GM12878 (cell line): ENCODE data around the gene CDC42SE2. TPM values are rescaled to one million over a fixed set of nuclear protein-coding genes. Genes with fewer than 3 reads are reported as not detected.

Source experiments
- CHD4 ChIP-seq: fragments of 200-600 bp; sonication (generic); IDR thresholded peaks from 2 replicates; pipeline ENCODE4 v1.6.1; 2016; ENCODE audit warnings: mild to moderate bottlenecking
- CUX1 ChIP-seq: IDR thresholded peaks from 2 replicates; pipeline ENCODE4 v1.6.1; 2012; ENCODE audit warnings: improper control_type of control experiment, low read depth, low read length; ENCODE audit not compliant: insufficient replicate concordance
- E2F4 ChIP-seq: IDR thresholded peaks from 2 replicates; pipeline ENCODE4 v1.6.1; 2012; ENCODE audit warnings: low read depth, low read length, improper control_type of control experiment
- EED ChIP-seq: sonication (generic); IDR thresholded peaks from 2 replicates; pipeline ENCODE4 v1.6.1; 2016; ENCODE audit warnings: antibody characterized with exemption, low read depth
- ETV6 ChIP-seq, 2 experiments: fragments of 450-650 bp in 1 of 2; IDR thresholded peaks in 1 of 2; conservative IDR thresholded peaks in 1 of 2; 2 replicates each; pipeline ENCODE4 v1.6.1; 2014; ENCODE audit warnings: antibody characterized with exemption in 1 of 2, borderline replicate concordance in 1 of 2, low read depth in 1 of 2, mild to moderate bottlenecking in 1 of 2, moderate library complexity in 1 of 2
- FOXM1 ChIP-seq: IDR thresholded peaks from 2 replicates; pipeline ENCODE4 v1.6.1; 2012; ENCODE audit warnings: low read depth, mild to moderate bottlenecking, inconsistent platforms, low read length, moderate library complexity
- HCFC1 ChIP-seq: fragments of 150-350 bp; IDR thresholded peaks from 2 replicates; pipeline ENCODE4 v1.6.1; 2014; ENCODE audit warnings: low read length
- HDAC6 ChIP-seq: fragments of 200-600 bp; sonication (generic); IDR thresholded peaks from one replicate; pipeline ENCODE4 v1.8.0; 2017; ENCODE audit warnings: antibody characterized with exemption; ENCODE audit not compliant: unreplicated experiment
- IRF3 ChIP-seq: fragments of 450-650 bp; IDR thresholded peaks from 2 replicates; pipeline ENCODE4 v1.6.1; 2014; ENCODE audit warnings: mild to moderate bottlenecking
- JUNB ChIP-seq: IDR thresholded peaks from 2 replicates; pipeline ENCODE4 v1.6.1; 2016; ENCODE audit warnings: antibody characterized with exemption, mild to moderate bottlenecking
- SMAD1 ChIP-seq: fragments of 450-650 bp; IDR thresholded peaks from 2 replicates; pipeline ENCODE4 v1.6.1; 2018; ENCODE audit warnings: mild to moderate bottlenecking, low read depth; ENCODE audit not compliant: partially characterized antibody
- SPI1 ChIP-seq: IDR thresholded peaks from 2 replicates; pipeline ENCODE4 v1.6.1; 2011; ENCODE audit warnings: low read depth, mild to moderate bottlenecking, low read length, moderate library complexity, borderline replicate concordance; ENCODE audit not compliant: insufficient read depth
- TARDBP ChIP-seq: IDR thresholded peaks from 2 replicates; pipeline ENCODE4 v1.6.1; 2016; ENCODE audit warnings: borderline replicate concordance
- TCF3 ChIP-seq: IDR thresholded peaks from 2 replicates; pipeline ENCODE4 v1.6.1; 2012; ENCODE audit warnings: low read depth, mild to moderate bottlenecking, low read length, borderline replicate concordance; ENCODE audit not compliant: insufficient read depth
- YY1 ChIP-seq: IDR thresholded peaks from 2 replicates; pipeline ENCODE4 v1.6.1; 2011; ENCODE audit warnings: low read depth, mild to moderate bottlenecking, low read length
- ZNF687 ChIP-seq: fragments of 450-650 bp; IDR thresholded peaks from 2 replicates; pipeline ENCODE4 v1.6.1; 2017; ENCODE audit warnings: mild to moderate bottlenecking, moderate library complexity
- ZSCAN29 ChIP-seq: fragments of 450-650 bp; IDR thresholded peaks from 2 replicates; pipeline ENCODE4 v1.6.1; 2017; ENCODE audit warnings: mild to moderate bottlenecking, moderate library complexity
- polyA plus RNA-seq, 11 experiments: library from polyadenylated mRNA; depleted of rRNA in 4 of 11; unstranded in 6 of 11; stranded (reverse) in 5 of 11; fragments of >200 nt; fragmentation: Nextera tagmentation in 4 of 11; fragmentation: Illumina TruSeq in 1 of 11; extraction: Ambion mirVana in 4 of 11; extraction: Trizol in 1 of 11; gene quantifications; 1 replicate in 1 of 11; 2 replicates in 10 of 11; pipeline versions ENCODE4 v1.2.1 to v1.2.3, GENCODE V29; 2011 to 2016; ENCODE audit warnings: inconsistent platforms in 2 of 11, missing spikeins in 2 of 11, low read depth in 1 of 11
- total RNA-seq, 4 experiments: library from RNA; depleted of rRNA in 3 of 4; stranded (reverse); fragments of >200 nt in 3 of 4; fragmentation: Illumina TruSeq in 1 of 4; extraction: Trizol in 1 of 4; gene quantifications; 2 replicates each; pipeline versions ENCODE4 v1.2.1 to v1.2.3, GENCODE V29; 2013 to 2021

CDC42SE2 gene
- total and polyA plus RNA-seq, 10 of the 15 experiments (the other 5 are each of a cell fraction or from before 2014, with no cell fraction given): 57.0 to 148 (median 80.3) TPM

GRCh38 chr5:131382407-131383395, 118.8 kb downstream of the CDC42SE2 start (continued):
- TF ChIP-seq JUNB: 0 out of 2 replicates have a peak, but pooled peaks have one; percentile 13
- TF ChIP-seq YY1: peak; percentile 60
- TF ChIP-seq ZNF687: 0 out of 2 replicates have a peak, but pooled peaks have one; percentile 26
- no peak for TF ChIP-seq TCF3
- no peak for TF ChIP-seq CHD4
- no peak for TF ChIP-seq TARDBP
- peak; percentile 91; the same call in 1 of the 2 replicates for TF ChIP-seq ZSCAN29
- no peak for TF ChIP-seq EED
- 0 out of 2 replicates have a peak, but pooled peaks have one; percentile 11 for TF ChIP-seq SPI1
- TF ChIP-seq HDAC6: no peak
- no peak for TF ChIP-seq IRF3
- peak; percentile 54; the same call in 1 of the 2 replicates for TF ChIP-seq FOXM1
- peak in 1 of 2 experiments; percentile 58; a peak in 2 of 4 replicates for TF ChIP-seq ETV6 (conservative IDR thresholded peaks at IDR 0.05 in 1 of 2, IDR thresholded peaks at IDR 0.05 in 1 of 2; ENCODE audit: borderline replicate concordance in 1 of 2, low read depth in 1 of 2)
- no peak for TF ChIP-seq E2F4
- TF ChIP-seq HCFC1: no peak
- no peak for TF ChIP-seq CUX1
- no peak for TF ChIP-seq SMAD1
